ENCODE measurements around the gene GATA3.
A peak's percentile ranks its signal among the peaks of the same experiment; 100 is the strongest.

Gene GATA3

GRCh38 chr10:8064436-8064835 lies 9.9 kb downstream of the GATA3 start:
- no peak for DNase-seq (ENCODE audit: low read depth in 3 of 3, low spot score in 1 of 3)

DNA sequence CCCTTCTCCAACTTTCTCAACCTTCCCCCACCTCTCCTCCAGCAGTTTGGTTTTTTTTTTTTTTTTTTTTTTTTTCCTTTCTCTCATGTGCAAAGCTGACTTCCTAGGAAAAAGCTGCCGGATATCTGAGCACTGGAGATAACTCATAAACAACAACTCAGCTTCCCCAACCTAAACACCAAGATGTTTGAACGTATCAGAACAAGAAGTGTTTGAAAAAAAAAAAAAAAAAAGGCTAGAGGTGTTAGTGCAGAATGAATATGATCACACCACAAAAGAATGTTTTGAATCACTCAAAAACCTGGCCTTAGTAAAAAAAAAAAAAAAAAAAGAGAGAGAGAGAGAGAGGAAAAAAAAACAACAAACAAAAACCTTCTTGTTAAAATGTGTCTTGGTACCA lies 11.2 kb downstream of the GATA3 start:
- no peak for DNase-seq (ENCODE audit: low read depth in 3 of 3, low spot score in 1 of 3)

DNA sequence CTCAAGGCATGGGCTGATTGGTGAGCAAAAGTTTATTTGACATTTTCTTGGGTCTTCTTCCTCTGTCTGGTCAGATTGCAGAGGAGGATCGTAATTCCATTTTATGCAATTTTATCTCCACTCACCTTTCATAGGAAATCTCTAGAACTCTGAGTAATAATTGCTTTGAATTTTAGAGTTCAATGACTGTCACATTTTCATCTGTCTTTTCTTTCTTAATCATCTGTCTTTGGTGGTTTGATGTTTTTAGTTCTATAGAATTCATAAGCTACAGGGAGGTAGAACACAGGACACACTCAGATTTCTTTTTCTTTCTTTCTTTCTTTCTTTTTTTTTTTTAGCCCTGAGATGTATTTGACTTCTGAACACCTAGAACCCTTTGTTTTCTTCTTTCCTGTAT lies 11.6 kb downstream of the GATA3 start:
- no peak for DNase-seq (ENCODE audit: low read depth in 3 of 3, low spot score in 1 of 3)

DNA sequence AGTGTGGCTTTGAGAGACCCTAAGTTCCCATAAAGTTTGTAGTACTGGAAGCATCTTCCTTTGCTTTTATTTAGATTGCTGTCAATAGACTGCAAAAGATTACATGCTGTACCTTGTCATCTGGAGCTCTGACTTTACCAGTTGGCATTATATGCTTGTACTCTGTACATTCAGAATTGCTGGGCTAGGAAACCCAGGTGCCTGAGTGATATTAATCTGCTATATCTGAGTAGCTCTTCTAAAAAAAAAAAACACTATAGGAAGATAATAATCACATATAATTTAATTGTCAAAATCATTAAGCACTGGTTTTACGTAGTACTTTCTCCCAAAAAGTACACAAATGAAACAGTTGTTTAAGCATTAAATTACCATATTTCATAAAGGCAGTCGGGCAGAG lies 12.3 kb downstream of the GATA3 start:
- DNase-seq (ENCODE audit: low read depth in 3 of 3, low spot score in 1 of 3) = no peak

DNA sequence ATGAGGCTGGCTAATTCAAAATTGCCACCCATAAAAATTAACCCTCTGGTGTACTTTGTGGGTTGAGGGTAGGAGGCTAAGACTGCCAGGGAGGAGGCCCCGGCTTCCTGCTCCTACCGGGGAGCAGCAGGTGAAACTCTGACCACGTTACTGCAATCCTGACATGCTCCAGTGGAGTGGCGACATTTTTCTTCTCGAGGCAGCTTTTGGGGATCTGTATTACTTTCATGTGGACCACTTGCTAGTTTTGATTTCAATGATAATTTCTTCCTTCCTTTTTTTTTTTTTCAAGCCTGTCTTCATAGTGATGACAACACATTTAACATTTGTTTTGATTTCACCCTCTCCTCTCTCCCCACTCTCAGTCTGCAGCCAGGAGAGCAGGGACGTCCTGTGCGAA lies 14.6 kb downstream of the GATA3 start:
- no peak for DNase-seq (ENCODE audit: low read depth in 3 of 3, low spot score in 1 of 3)

GRCh38 chr10:8069627-8070026 lies 15.1 kb downstream of the GATA3 start:
- DNase-seq (ENCODE audit: low read depth in 3 of 3, low spot score in 1 of 3) = no peak

GRCh38 chr10:8070440-8070839 lies 16.0 kb downstream of the GATA3 start:
- DNase-seq (ENCODE audit: low read depth in 3 of 3, low spot score in 1 of 3) = no peak

DNA sequence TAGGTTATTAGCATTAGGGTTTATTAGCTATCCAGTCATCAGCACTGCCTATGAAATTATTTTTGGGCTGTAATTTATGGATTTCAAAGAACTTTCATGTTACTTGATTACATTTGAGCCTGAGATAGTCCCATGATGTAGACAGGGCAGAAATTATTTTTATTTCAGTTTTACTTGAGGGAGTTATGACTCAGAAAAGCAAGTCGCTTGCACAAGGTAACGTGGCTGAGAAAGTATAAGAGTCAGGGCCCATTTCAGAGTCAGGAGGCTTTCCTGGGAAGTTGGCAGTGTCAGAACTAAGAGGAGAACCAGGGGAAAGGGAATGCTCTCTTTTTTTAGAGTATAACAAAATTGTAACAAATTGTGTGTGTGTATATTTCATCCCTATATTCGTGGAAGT lies 16.5 kb downstream of the GATA3 start:
- no peak for DNase-seq (ENCODE audit: low read depth in 3 of 3, low spot score in 1 of 3)

GRCh38 chr10:8071666-8072065 lies 17.2 kb downstream of the GATA3 start:
- DNase-seq (ENCODE audit: low read depth in 3 of 3, low spot score in 1 of 3) = no peak

GRCh38 chr10:8072211-8072610 lies 17.7 kb downstream of the GATA3 start:
- no peak for DNase-seq (ENCODE audit: low read depth in 3 of 3, low spot score in 1 of 3)

DNA sequence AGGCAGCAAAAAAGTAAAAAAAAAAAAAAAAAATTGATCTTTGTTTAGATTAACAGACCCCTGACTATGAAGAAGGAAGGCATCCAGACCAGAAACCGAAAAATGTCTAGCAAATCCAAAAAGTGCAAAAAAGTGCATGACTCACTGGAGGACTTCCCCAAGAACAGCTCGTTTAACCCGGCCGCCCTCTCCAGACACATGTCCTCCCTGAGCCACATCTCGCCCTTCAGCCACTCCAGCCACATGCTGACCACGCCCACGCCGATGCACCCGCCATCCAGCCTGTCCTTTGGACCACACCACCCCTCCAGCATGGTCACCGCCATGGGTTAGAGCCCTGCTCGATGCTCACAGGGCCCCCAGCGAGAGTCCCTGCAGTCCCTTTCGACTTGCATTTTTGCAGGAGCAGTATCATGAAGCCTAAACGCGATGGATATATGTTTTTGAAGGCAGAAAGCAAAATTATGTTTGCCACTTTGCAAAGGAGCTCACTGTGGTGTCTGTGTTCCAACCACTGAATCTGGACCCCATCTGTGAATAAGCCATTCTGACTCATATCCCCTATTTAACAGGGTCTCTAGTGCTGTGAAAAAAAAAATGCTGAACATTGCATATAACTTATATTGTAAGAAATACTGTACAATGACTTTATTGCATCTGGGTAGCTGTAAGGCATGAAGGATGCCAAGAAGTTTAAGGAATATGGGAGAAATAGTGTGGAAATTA lies 19.4 kb downstream of the GATA3 start:
- DNase-seq (ENCODE audit: low read depth in 3 of 3, low spot score in 1 of 3) = no peak

DNA sequence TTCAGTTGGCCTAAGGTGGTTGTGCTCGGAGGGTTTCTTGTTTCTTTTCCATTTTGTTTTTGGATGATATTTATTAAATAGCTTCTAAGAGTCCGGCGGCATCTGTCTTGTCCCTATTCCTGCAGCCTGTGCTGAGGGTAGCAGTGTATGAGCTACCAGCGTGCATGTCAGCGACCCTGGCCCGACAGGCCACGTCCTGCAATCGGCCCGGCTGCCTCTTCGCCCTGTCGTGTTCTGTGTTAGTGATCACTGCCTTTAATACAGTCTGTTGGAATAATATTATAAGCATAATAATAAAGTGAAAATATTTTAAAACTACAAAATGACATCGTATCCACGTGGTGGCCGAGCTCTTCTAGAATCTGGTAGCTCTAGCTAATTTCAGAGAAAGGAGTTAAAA lies 20.4 kb downstream of the GATA3 start:
- no peak for DNase-seq (ENCODE audit: low read depth in 3 of 3, low spot score in 1 of 3)

- no peak for DNase-seq (ENCODE audit: low read depth in 3 of 3, low spot score in 1 of 3)
Measured at GRCh38 chr10:8075282-8076260, 21.1 kb downstream of the GATA3 start.

GRCh38 chr10:8076933-8077332 lies 22.4 kb downstream of the GATA3 start:
- DNase-seq (ENCODE audit: low read depth in 3 of 3, low spot score in 1 of 3) = no peak

- DNase-seq (ENCODE audit: low read depth in 3 of 3, low spot score in 1 of 3) = no peak
Measured at GRCh38 chr10:8078027-8078426, 23.5 kb downstream of the GATA3 start.

DNA sequence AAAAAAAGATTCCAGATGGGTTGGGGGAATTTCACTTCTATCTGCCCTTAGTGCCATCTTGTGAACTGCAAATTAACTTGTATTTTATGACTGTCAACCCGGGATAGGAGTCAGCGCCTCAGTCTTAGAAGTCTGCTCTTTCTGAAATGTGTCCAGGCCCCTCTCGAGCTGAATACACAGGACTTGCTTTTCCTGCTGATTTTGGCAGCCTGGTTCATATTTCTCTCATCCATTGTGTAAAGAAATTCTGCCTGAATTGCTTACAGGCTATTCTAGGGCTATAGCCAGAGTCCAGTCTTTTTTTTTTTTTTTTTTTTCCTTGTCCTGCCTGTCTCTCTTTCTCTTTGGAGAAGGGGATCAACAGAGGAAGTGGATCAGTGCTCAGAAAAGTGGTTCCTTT lies 24.6 kb downstream of the GATA3 start:
- DNase-seq (ENCODE audit: low read depth in 3 of 3, low spot score in 1 of 3) = no peak

DNA sequence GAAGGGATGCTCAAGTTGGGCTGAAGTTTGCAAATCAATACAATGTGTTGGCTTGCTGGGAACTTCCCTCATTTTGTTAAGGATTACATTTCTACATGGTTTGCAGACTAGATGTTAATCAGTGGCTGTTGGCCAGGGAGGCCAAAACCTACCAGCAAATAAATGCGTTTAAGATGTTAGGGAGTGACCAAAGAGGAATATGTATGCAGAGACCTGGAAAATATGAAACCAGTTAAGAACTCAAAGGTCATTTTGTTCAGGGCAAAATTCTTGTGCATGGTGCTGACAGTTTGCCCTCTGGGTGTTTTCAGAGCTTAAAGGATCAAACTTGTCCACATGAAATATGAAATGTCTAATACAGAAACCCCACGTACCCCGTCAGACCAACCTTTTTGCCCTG lies 30.3 kb downstream of the GATA3 start:
- no peak for DNase-seq (ENCODE audit: low read depth in 3 of 3, low spot score in 1 of 3)

DNA sequence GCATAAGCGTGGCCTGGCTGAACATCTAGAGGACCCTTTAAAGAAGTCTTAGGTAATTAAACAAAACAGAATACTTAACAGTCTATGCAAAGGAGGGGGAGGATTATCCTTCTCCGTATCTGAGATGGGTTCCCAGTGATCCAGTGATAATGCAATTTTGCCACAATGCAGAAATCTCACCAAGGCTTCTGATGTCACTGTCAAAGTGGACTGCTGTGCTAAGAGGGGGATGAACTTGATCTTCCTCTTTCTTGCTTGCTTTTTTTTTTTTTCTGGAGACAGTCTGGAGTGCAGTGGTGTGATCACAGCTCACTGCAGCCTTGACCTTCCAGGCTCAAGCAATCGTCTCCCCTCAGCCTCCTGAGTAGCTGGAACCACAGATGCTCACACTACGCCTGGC lies 30.8 kb downstream of the GATA3 start:
- no peak for DNase-seq (ENCODE audit: low read depth in 3 of 3, low spot score in 1 of 3)

DNA sequence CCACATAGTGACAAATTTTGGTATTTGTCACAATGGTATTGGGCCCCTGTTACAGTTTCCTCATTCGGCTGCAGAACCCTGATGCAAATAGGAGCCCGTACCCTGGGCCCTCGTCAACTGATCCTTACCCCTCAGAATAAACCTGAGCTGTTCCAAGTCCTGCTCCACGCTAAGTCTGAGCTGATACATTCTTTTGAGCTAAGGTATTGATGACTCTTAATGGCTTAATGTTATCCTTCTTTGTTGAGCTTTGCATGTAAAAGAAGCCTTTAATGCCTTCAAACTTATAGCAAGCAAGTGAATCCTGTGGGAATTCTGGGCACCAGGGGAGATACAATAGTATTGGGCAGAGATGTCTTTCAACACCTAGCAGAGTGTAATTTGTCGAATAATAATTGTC lies 31.8 kb downstream of the GATA3 start:
- no peak for DNase-seq (ENCODE audit: low read depth in 3 of 3, low spot score in 1 of 3)

DNA sequence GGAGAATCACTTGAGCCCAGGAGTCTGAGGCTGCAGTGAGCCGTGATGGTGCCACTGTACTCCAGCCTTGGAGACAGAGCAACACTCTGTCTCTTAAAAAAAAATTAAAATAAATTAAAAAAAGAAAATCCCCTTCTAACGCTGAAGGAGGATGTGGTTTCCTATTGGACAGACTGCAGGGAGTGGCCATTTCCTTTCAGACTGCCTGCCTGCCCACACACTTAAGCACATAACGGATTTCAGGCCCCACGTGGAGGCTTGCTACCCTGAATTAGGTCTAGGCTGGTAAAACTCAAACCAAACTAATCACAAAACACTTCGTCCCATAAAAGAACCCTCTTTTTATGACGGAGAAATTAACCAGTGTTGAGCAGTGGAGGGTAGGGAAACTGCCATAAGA lies 34.0 kb downstream of the GATA3 start:
- DNase-seq (ENCODE audit: low read depth in 3 of 3, low spot score in 1 of 3) = peak in 1 of 3 donors; percentile 11

DNA sequence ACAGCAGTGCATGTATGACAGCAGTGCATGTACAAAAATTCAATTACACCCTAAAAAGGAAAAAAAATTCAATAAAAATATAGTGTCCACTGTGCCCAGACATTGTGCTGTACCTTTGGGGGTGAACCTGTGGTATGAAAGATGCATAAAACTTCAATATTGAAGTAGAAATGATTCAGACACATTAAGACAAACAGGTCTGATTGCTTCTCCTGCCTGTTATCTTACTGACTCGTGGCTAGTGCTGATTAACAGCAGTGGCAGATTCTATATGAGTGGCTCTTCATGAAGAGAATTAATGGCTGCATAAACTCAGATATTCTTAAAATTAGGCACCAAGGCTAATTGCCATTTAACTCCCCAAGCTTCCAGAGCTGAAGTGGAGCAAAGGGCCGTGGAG lies 37.9 kb downstream of the GATA3 start:
- no peak for DNase-seq (ENCODE audit: low read depth in 3 of 3, low spot score in 1 of 3)

GRCh38 chr10:8095959-8096358 lies 41.5 kb downstream of the GATA3 start:
- no peak for DNase-seq (ENCODE audit: low read depth in 3 of 3, low spot score in 1 of 3)
